Pancreas (tissue), 10 donors: Measurements from ENCODE around the gene ANKRD17. TPM values are rescaled to one million over a fixed set of nuclear protein-coding genes. Genes with fewer than 3 reads are reported as not detected.
A peak's percentile ranks its signal among the peaks of the same experiment; 100 is the strongest.

Experiments
- ATAC-seq, 4 donors: fragments of 200-7000 bp; cut with Tn5 transposase; one replicate each; pipeline versions ENCODE4 v1.8.0 to v1.9.1; 2020; ENCODE audit warnings: mild to moderate bottlenecking in 4 of 4, moderate library complexity in 4 of 4
- DNase-seq, 6 donors: peaks; one replicate each; pipeline ENCODE4 v3.0.0-alpha.2; 2020
- FAIRE-seq: peaks from 2 replicates; lab custom pipeline; 2012; peaks lifted over from hg19 to GRCh38; lab: Jason Lieb, UNC
- H3K27ac ChIP-seq, 4 donors: fragments of 200-600 bp; sonication (generic); 1 replicate in 3 of 4; 2 replicates in 1 of 4; pipeline versions ENCODE4 v1.5.0 to v1.8.0; 2020
- H3K27me3 ChIP-seq, 4 donors: fragments of 200-600 bp; one replicate each; pipeline ENCODE4 v1.8.0; 2021
- H3K36me3 ChIP-seq, 3 donors: fragments of 200-600 bp; sonication (generic) in 1 of 3; one replicate each; pipeline versions ENCODE4 v1.5.0 to v1.8.0; 2020 to 2021
- H3K4me1 ChIP-seq, 3 donors: fragments of 200-600 bp; one replicate each; pipeline ENCODE4 v1.8.0; 2021
- H3K4me3 ChIP-seq, 4 donors: fragments of 200-600 bp; sonication (generic) in 2 of 4; one replicate each; pipeline versions ENCODE4 v1.5.0 to v1.8.0; 2020 to 2021
- H3K9me3 ChIP-seq, 4 donors: fragments of 200-600 bp; one replicate each; pipeline ENCODE4 v1.8.0; 2021
- whole genome bisulfite sequencing, 2 donors: extraction: QIAGEN DNeasy Blood & Tissue Kit; methylation state at CpG; one replicate each; pipeline ENCODE4 v1.1.7; 2013; 5-methylcytosine and 5-hydroxymethylcytosine counted together
- intact Hi-C, 3 donors: fragments of 100-400 bp; cut with DNase I; formaldehyde crosslinking; loops; one replicate each; pipeline versions ENCODE4 v1.11.1 to v1.14.2; 2022
- polyA plus RNA-seq, 2 donors: library from polyadenylated mRNA; stranded (reverse); fragments of 200-250 nt; gene quantifications; one replicate each; pipeline ENCODE4 v1.2.3, GENCODE V29; 2013
- total RNA-seq, 6 donors: library from RNA; stranded (reverse); fragmentation: NEBNext Ultra II Directional in 4 of 6; extraction: Animal tissue kit (Norgen Biotek cat#: 25700) in 4 of 6; gene quantifications; one replicate each; pipeline versions ENCODE4 v1.2.1 to v1.2.4, GENCODE V29; 2021 to 2023
- TF ChIP-seq, protein P1 (sequence below), 4 donors: fragments of 200-600 bp; sonication (generic) in 3 of 4; IDR thresholded peaks; one replicate each; pipeline versions ENCODE4 v1.5.0 to v1.8.0; 2021; ENCODE audit warnings: antibody characterized with exemption in 4 of 4
- donor health status: healthy with polysubstance abuse.
- donor health status: DM: no; HTN: no; CAD: no; lungs with moderate emphysema.
- donor health status: DM: no; HTN: no; CAD: no.
- donor health status: control.
- donor health status: control.
- donor health status: Bipolar disorder and iron deficiency.
- donor health status: DM: yes; HTN: yes; CAD: no.
- donor health status: DM: no; HTN: no; CAD: no.
- donor health status: DM: no; HTN: no; CAD: no.
- donor health status: DM: yes; HTN: yes; CAD: no.

The ANKRD17 gene
- total and polyA plus RNA-seq, 8 donors, result 7.7 to 45.8 (median 31.0) TPM

DNA sequence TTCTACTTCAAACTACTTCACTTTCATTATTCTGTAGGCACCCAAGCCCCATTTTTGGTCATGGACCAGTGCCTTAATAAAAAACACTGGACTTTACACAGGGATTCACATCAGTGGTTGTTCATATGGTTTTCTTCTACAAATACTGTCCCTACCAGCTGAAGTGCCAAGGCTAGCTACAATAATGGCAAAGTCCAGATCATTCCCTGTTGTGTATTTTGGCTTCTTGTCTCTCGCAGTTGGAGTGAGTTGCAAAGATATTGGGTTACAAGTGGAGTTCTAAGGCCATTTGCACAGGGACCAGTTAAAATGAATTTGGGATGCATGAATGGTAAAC is 16.7 kb upstream of the ANKRD17 start:
- no peak overlapping the region for H3K27ac ChIP-seq
- H3K4me3 ChIP-seq, result no peak overlapping the region
- WGBS, 2 donors, result 38 to 40% methylated on average over 1 of the region's 1 CpG
- ATAC-seq (peak; percentile 58 to 87 (median 76)), DNase-seq (no peak), FAIRE-seq (no peak)
- TF ChIP-seq, protein P1, sequence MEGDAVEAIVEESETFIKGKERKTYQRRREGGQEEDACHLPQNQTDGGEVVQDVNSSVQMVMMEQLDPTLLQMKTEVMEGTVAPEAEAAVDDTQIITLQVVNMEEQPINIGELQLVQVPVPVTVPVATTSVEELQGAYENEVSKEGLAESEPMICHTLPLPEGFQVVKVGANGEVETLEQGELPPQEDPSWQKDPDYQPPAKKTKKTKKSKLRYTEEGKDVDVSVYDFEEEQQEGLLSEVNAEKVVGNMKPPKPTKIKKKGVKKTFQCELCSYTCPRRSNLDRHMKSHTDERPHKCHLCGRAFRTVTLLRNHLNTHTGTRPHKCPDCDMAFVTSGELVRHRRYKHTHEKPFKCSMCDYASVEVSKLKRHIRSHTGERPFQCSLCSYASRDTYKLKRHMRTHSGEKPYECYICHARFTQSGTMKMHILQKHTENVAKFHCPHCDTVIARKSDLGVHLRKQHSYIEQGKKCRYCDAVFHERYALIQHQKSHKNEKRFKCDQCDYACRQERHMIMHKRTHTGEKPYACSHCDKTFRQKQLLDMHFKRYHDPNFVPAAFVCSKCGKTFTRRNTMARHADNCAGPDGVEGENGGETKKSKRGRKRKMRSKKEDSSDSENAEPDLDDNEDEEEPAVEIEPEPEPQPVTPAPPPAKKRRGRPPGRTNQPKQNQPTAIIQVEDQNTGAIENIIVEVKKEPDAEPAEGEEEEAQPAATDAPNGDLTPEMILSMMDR (IDR thresholded peaks at IDR 0.05), result no peak
- H3K36me3 ChIP-seq, result no peaks in the 10 kb centered on the region
- intact Hi-C loops, result no loop called here
- no peaks in the 10 kb centered on the region for H3K9me3 ChIP-seq
- no peaks in the 10 kb centered on the region for H3K27me3 ChIP-seq
- H3K4me1 ChIP-seq, result no peaks in the 10 kb centered on the region

DNA sequence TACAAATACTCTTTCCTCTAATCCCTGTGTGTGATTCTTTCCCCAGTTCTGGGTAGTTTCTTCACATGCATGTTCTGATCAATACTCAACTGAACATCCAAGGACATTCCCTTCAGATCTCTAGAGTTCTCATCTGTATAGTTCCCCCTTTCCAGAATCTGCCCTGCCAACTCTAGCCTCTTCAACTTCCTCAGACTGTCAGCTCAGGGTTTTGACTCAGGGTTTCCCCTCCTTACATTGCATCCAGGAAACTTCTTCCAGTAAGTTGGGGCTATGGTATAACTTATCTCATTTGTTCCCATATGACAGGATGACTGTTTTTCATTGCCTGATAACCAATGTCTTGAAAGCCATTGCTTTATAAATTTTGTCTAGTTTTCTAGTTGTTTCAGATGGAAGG is 14.2 kb upstream of the ANKRD17 start:
- Histone ChIP-seq H3K4me1 (no peaks in the 10 kb centered on the region), H3K27me3 (no peaks in the 10 kb centered on the region), H3K36me3 (no peaks in the 10 kb centered on the region), H3K9me3 (no peaks in the 10 kb centered on the region), H3K27ac (no peak overlapping the region), H3K4me3 (no peak overlapping the region)
- TF ChIP-seq, protein P1 (IDR thresholded peaks at IDR 0.05), result no peak
- DNase-seq (no peak), FAIRE-seq (no peak), ATAC-seq (no peak)
- intact Hi-C loops, result no loop called here

DNA sequence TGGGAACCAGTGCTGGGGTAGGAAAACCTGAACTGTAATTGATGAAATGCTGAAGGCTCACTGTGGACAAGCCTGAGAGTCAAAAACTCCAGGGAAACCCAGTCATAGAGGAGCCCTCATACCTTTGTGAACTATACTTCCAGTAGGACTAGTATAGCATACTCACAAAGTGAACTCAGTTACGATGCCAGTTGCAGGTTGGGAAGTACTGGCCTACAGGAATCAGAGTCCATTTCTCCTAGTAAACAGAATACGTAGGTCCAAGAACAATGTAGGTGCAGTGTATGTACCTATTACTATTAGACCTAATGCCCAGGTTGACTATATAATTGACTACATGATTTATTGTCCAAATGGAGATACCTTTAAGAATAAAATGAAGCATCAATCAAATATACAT is 8.5 kb upstream of the ANKRD17 start:
- FAIRE-seq (no peak), ATAC-seq (no peak), DNase-seq (no peak)
- 91 to 92% methylated on average over 2 of the region's 2 CpGs for WGBS, 2 donors
- Histone ChIP-seq H3K27me3 (no peaks in the 10 kb centered on the region), H3K9me3 (no peaks in the 10 kb centered on the region), H3K4me1 (no peaks in the 10 kb centered on the region), H3K36me3 (no peaks in the 10 kb centered on the region), H3K27ac (no peak overlapping the region), H3K4me3 (no peak overlapping the region)
- TF ChIP-seq, protein P1 (IDR thresholded peaks at IDR 0.05), result no peak
- intact Hi-C loops, result no loop called here

DNA sequence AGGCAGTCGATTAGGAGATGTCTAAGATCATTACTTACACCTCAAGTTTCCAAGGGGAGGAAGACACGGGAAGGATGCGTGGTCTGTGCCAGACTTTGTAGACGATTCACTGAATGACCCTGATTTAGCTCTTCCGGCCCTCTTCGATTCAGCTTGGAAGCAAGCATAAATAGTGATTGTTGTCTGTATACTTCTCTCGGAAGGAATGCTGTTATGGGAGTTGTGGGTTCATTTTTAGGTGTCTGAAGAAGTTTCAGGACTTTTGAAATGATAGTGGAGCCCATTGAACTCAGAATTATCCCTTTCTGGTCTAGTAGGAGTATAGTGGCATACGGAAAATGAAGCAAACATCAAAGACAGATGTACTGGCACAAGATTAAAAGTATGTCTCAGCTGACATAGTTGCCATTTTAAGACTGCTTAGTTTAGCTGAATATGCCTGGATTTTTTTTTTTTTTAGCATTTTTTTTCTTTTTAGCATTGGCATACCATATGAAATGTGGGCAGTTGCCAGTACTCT is 1.0 kb upstream of the ANKRD17 start:
- H3K27ac ChIP-seq, result peak overlapping the region; percentile 94 to 99 (median 98)
- H3K9me3 ChIP-seq, result no peaks in the 10 kb centered on the region
- H3K4me1 ChIP-seq, result peaks cover 9 to 32% (median 19%) of the 10 kb centered on the region in 3 donors
- intact Hi-C loops, result loop anchor here in 1 of 3 donors (10.0 kb wide), 1 partner anchor 145 kb away; no protein-coding TSS in a partner anchor
- 0 to 1% methylated on average over 8 of the region's 8 CpGs for WGBS, 2 donors
- ATAC-seq (peak in 2 of 4 donors; percentile 1 to 2), FAIRE-seq (no peak), DNase-seq (no peak)
- no peaks in the 10 kb centered on the region for H3K27me3 ChIP-seq
- no peaks in the 10 kb centered on the region for H3K36me3 ChIP-seq
- peak overlapping the region; percentile 84 to 90 (median 84) for H3K4me3 ChIP-seq
- TF ChIP-seq, protein P1 (IDR thresholded peaks at IDR 0.05), result no peak

DNA sequence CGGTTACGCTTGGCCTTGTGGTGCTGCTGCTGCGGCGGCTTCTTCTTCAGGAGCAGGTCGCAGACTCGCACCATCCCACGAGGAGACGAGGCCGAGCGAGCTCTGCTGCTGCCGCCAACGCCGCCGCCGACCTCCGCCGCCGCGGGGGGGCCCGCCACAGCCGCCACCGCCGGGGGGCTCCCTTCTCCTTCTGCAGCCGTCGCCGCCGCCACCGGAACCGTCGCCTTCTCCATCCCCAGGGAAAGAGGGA is 237 bp downstream of the ANKRD17 start:
- ATAC-seq (peak in 3 of 4 donors; percentile 36 to 58 (median 50)), FAIRE-seq (no peak), DNase-seq (no peak)
- Histone ChIP-seq H3K9me3 (no peaks in the 10 kb centered on the region), H3K4me1 (peaks cover 9 to 44% (median 24%) of the 10 kb centered on the region in 3 donors), H3K27me3 (no peaks in the 10 kb centered on the region), H3K4me3 (peak overlapping the region; percentile 84 to 90 (median 84)), H3K36me3 (no peaks in the 10 kb centered on the region), H3K27ac (peak overlapping the region; percentile 94 to 99 (median 98))
- WGBS, 2 donors, result 0% methylated on average over 23 to 30 of the region's 30 CpGs
- intact Hi-C loops, result loop anchor here in 1 of 3 donors (10.0 kb wide), 1 partner anchor 144 kb away; no protein-coding TSS in a partner anchor
- TF ChIP-seq, protein P1 (IDR thresholded peaks at IDR 0.05), result no peak
